HG03095 (cell line): ENCODE data around the gene CCL20.

Experiments used
- ATAC-seq: cut with Tn5 transposase; IDR thresholded peaks from one replicate; pipeline ENCODE4 v1.9.1; 2021; ENCODE audit warnings: moderate library complexity; ENCODE audit not compliant: unreplicated experiment

CCL20 gene

GRCh38 chr2:227802882-227803281 lies 10.8 kb upstream of the CCL20 start:
- no peak for ATAC-seq

GRCh38 chr2:227804975-227805374 lies 8.7 kb upstream of the CCL20 start:
- ATAC-seq: no peak

GRCh38 chr2:227805578-227805977 lies 8.1 kb upstream of the CCL20 start:
- ATAC-seq: peak; percentile 49

- no peak for ATAC-seq
Measured at GRCh38 chr2:227808936-227809335, 4.7 kb upstream of the CCL20 start.

GRCh38 chr2:227812001-227812400 lies 1.6 kb upstream of the CCL20 start:
- ATAC-seq: no peak

GRCh38 chr2:227813229-227813561 lies 447 bp upstream of the CCL20 start:
- no peak for ATAC-seq

GRCh38 chr2:227815066-227815465 lies 1.4 kb downstream of the CCL20 start:
- no peak for ATAC-seq

GRCh38 chr2:227816507-227817294 lies 3.1 kb downstream of the CCL20 start:
- ATAC-seq: no peak

- no peak for ATAC-seq
Measured at GRCh38 chr2:227817336-227817735, 3.7 kb downstream of the CCL20 start.

- no peak for ATAC-seq
Measured at GRCh38 chr2:227817850-227818674, 4.4 kb downstream of the CCL20 start.

- ATAC-seq: no peak
Measured at GRCh38 chr2:227818675-227819397, 5.2 kb downstream of the CCL20 start.

- no peak for ATAC-seq
Measured at GRCh38 chr2:227819398-227819697, 5.7 kb downstream of the CCL20 start.

- no peak for ATAC-seq
Measured at GRCh38 chr2:227821043-227821942, 7.7 kb downstream of the CCL20 start.

GRCh38 chr2:227822416-227823003 lies 8.9 kb downstream of the CCL20 start:
- no peak for ATAC-seq

GRCh38 chr2:227823922-227824321 lies 10.3 kb downstream of the CCL20 start:
- ATAC-seq: no peak

- ATAC-seq: no peak
Measured at GRCh38 chr2:227824711-227825110, 11.1 kb downstream of the CCL20 start.

- no peak for ATAC-seq
Measured at GRCh38 chr2:227826019-227826521, 12.4 kb downstream of the CCL20 start.

GRCh38 chr2:227826563-227826962 lies 12.9 kb downstream of the CCL20 start:
- ATAC-seq: no peak

GRCh38 chr2:227827143-227827542 lies 13.5 kb downstream of the CCL20 start:
- no peak for ATAC-seq

GRCh38 chr2:227828477-227828912 lies 14.9 kb downstream of the CCL20 start:
- no peak for ATAC-seq
